Measurements from ENCODE around the gene ABR.
"Not testable (repeated sequence)": the region's sequence is repeated elsewhere in the genome, so short reads cannot be mapped to it uniquely, and the experiment has no call there.

Gene ABR

DNA sequence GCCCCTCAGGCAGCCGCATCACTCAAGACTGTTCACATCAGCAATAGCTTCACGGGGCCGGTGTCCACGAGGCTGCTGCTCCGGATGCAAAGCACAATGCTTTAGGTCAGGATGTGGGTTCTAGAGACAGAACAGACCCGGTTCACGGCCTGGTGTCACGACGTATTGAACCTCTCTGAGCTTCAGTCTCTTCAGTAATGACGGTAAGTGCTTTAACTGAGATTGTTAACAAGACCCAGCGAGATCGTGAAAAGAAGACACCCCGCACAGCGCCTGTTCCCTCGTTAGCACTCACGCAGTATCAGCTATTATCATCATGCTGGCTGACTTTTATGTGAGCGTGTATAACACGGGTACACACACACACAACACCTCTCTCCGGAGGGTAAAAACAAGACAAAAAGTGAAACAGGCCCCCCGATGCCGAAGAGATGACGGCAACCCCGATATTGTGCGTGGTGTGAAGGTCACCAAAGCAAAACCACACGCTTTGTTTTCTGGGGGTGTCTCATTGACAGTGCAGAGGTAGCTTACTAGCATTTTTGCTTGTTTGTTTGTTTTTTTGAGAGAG, 21.4 kb upstream of the ABR start:
- DNase-seq (ENCODE audit: low read depth in 3 of 3): no peak

DNA sequence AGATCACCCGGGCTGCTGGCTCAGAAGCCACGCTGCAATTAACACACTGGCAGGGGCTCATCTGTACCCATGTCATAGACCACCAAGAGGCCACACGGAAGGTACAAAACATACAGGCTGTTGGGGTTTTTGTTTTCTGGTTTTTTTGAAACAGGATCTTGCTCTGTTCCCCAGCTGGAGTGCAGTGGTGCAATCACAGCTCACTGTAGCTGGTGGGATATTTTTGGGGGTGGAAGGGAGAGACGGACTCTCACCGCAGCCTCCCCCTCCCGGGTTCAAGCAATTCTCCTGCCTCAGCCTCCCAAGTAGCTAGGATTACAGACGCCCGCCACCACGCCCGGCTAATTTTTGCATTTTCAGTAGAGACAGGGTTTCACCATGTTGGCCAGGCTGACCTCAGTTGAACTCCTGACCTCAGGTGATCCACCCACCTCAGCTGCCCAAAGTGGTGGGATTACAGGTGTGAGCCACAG, 19.5 kb upstream of the ABR start:
- DNase-seq (ENCODE audit: low read depth in 3 of 3): not testable (repeated sequence)

DNA sequence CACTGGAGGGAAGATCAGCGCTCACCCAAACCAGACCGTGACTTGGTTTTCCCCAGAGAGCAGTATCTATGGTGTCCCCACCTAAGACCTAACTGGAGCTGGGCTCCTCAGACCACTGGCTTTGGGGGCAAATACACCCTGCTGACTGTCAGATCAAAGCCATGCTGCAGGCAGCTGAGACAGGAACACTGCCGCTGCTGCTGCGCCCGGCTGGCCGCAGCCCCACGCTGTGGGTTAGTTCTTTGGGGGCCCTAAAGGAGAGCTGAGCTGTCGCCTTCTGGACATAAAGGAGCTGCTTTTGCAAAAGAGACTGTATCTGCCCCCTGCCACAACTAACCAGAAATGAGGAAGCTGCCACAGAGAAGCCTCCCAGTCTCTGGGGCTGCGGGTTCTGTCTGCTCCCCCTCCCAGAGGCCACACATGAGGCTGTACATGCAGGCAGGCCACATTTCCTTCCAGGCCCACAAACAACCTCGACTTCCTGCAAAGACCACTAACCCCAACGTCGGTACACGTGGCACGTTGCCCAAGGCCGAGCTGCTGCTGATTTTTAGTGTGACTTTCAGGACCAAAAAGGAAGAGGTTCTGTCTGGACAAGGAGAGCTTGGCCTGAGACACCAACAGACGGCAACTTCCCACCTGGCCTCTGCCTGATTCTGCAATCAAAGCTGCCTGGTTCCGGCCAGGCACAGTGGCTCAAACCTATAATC, 18.2 kb upstream of the ABR start:
- DNase-seq (ENCODE audit: low read depth in 3 of 3): no peak

DNA sequence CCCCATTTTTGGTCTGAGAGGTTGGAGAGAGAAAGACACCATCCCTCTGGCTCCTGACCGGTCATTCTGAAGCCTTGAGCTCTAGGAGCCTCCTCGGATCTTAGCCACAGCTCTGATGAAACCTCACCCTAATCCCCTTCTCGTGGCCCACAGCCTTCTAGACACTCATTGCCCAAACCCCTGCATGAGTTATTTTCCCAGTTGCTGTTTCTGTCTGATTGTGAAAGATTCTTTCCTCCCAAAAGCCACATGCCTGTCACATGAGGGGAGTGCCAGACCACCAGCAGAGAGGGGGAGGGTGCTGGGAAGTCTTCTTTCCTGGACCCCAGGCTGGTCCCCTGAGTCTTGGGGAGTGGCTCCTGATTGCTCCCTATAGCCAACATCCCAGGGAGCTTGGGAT, 17.6 kb upstream of the ABR start:
- DNase-seq (ENCODE audit: low read depth in 3 of 3): no peak

DNA sequence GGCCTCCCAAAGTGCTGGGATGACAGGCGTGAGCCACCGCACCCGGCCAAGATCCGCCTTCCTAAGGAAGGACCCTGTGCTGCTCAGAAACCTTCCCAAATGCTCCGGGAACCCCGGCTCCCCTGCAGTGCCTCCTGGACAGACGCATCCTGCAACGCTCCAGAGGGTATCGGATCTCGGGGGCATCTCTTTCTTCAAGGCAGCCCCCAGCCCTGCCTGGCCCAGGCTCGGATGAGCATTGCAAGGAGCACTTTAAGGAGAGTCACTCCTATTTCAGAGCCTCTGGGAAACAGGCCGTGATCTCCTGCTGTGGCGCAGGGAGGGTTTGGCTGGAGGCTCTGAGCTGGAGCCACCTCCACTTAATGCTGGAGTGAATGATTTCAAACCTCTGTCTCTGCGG, 17.2 kb upstream of the ABR start:
- no peak for DNase-seq (ENCODE audit: low read depth in 3 of 3)

DNA sequence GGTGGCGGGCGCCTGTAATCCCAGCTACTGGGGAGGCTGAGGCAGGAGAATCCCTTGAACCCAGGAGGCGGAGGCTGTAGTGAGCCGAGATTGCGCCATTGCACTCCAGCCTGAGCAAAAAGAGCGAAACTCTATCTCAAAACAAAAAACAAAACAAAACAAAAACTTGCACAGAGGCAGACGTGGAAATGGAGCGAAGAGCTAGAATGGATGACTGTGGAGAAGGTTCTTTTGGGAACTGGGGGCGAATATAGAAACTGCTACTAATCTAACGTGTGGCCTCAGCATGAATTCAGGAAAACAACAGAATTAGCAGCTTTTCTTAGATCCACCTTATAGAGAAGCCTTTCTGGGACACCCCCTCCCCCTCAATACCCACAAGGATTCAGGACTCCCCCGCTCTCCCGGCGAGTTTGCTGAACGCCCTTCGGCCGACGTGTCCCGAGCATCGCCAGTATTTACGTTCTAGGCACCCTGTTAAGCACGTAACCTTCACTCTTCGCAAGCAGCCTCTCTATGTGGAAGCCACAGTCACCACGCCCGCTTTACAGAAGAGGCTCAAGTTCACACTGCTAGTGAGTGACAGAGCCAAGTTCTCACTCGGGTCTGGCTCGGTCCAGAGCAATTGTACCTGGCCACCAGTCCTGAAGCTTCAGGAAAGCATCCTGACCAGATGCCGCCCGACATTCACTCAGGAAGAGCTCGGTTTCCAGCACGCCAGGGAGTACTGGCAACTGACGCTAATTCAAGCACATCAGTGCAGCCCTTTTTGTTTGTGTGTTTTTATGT, 13.3 kb upstream of the ABR start:
- no peak for DNase-seq (ENCODE audit: low read depth in 3 of 3)

DNA sequence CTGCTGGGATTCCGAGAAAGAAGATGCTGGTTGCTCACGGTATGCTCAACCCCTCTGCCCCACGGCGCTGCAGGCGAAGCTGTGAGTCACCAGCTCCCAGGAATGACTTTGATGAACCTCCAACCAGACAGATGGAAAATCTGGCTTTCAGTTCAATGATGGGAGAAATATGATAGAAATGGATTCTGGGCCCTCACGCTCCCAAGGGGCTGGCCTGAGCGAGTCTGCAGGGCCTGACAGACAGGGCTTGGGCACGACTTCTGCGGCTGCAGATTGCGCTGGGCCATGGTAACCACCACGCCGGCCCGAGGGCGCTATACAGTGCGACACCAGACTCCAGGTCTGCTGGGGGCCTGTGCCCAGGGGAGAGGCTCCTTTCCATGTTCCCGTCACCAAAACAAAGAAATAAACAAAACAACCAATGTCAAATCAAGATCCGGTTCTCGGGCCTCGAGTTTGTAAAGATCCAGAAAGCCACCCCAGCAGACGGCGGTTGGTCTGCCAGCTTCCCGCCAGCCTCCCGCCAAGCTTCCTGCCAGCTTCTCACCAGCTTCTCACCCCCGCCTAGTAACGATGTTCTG, 11.1 kb upstream of the ABR start:
- DNase-seq (ENCODE audit: low read depth in 3 of 3): no peak

DNA sequence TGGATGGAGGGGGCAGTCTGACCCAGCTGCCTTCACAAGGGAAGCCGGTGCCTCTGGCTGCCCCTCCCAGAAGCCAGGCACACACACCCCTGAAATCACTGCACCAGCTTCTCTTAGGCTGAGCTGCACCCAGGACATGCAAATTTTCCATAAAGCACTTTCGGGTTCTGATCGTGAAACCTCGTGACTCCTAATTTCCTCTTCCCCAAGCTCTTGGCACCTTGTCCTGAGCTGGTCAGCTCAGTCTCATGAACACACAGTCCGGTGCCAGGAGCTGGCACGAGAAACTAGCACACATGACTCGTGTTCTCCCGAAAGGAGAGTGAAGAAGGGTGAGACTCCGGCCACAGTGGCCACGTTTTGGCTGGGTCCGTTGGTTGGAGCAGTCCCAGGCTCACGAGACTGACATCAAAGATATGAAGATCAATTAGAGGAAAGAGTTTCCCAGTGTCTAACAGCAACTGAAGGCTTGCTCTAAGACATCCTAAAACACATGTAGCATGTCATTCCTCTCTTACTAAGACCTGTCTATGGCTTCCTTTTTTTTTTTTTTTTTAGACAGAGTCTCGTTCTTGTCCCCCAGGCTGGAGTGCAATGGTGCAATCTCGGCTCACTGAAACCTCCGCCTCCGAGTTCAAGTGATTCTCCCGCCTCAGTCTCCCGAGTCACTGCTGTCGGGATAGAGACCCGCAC, 9.2 kb upstream of the ABR start:
- DNase-seq (ENCODE audit: low read depth in 3 of 3): no peak

DNA sequence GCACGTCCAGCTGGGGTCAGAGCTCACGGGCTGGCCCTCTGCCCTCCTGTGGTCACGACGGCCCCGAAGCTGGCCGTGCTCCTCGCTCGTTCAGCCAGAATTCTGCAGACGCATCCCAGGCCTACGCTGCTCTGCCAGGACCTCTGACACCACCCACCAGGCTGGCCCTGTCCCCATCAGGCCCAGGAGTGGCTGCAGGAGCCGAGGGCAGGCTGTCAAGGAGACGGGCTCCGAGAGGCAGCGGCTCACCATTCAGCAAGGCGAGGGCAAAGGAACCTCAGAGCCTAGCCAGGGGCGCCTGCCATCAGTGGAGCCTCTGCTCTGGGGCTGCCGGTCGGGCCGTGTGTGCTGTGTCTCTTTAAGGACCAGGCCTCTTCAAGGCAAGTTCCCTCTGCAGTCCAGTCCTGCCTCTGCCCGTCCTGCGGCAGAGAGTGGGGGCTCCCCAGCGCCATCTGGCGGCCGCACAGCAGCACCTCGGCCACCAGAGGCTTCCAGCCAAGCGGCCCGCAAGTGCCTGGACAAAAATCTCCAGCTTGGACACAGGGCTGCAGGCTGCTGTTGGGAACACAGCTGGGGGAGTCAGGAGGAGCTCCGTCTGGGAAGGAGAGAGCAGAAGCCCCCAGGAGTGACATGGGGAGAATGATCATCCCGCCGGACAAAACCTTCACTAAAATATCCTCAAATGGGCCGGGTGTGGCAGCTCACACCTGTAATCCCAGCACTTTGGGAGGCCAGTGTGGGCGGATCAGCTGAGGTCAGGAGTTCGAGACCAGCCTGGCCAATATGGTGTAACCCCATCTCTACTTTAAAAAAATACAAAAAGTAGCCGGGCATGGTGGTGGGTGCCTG, 7.4 kb upstream of the ABR start:
- peak; percentile 56 to 72 (median 62) for DNase-seq (ENCODE audit: low read depth in 3 of 3)

DNA sequence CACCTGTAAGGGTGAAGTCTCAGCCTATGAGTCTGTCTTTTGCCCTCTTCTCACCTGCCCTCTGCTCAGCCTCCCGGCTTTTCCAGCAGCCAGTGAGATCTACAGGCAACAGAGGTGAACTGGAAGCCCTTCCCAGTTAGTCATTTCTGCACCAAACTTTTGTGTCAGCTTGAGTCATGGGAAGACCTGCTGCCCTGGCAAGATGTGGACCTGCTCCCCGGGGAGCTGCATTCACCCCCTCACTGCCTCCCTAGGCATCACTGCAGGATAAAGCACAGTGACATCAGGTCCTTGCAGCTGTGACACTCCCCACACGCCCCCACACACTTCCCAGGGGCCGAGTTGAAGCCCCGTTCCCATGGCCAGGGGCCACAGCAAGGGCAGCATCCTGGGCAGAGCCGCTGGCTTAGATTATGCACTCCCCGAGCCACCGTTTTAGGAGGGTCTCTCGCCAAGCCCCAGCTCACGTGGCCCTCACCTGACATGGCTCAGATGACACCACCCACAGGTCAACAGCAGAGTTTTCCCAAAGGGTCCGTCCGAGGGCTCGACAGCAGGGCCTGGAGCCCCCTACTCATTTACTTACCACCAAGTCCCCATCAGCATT, 6.5 kb upstream of the ABR start:
- DNase-seq (ENCODE audit: low read depth in 3 of 3): no peak

DNA sequence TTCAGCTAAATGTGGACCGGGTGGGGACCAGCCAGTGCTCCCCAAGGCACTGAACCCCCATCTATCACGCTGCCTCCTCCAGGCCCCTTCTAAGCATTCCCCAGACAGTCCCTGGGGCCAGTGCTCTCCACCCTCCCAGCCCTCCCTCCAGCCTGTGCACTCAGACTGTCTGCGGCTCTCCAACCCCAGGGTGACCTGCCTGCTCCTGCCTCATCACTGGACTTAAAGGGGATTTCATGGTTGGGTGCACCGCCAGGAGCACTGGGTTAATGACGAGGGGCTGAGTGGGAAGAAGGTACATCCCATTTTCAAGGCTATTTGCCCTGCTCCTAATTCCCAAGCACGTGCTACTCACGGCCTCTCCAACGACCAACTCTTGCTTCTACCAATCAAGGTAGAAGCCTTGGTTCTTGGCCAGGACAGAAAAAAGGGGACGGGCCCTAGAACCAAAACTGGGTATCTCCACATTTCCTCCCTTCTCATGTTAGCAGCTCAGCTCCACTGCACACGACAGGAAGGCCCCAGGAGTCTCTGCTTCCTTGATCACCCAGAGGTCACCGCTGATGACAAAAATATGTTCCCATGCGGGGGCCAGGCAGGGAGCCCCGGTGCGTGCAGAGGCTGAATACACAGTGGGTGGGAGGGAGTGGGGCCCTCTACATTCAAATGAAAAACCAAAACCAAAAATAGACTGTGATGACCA, 3.5 kb upstream of the ABR start:
- no peak for DNase-seq (ENCODE audit: low read depth in 3 of 3)

DNA sequence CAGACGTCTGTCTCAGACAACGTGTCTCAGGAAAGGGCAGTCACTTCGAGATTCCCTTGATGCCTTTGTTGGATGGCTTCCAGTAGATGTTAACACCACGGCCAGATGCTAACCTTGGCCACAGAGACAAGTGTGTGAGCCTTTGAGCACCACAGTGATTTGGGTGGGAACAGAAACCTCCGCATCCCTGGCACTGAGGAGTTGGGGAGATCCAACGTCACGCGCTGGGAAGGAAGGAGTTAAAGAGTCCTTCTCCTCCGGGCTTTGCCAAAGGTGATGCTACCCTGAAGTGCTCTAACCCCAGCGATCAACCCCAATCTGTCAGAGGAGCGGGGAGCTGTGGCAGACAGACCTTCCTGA, 3.0 kb upstream of the ABR start:
- DNase-seq (ENCODE audit: low read depth in 3 of 3): no peak

DNA sequence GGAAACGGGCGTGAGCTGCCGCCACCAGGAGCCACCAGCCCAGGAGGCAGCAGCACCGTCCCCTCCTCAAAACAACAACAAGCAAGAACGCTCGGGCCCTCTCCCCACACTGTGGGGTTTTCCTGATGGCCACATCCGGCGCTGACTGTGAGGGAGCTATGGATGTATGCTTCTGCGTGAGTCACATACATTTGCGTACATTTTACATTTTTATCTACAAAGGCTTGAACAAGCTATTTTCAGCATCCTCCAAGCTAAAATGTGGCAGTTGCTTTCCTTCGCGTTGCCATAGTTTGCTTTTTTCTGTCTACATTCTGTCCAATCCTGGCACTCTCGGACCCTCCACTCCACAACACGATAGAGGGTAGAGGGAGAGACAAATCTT, 2.0 kb upstream of the ABR start:
- no peak for DNase-seq (ENCODE audit: low read depth in 3 of 3)

DNA sequence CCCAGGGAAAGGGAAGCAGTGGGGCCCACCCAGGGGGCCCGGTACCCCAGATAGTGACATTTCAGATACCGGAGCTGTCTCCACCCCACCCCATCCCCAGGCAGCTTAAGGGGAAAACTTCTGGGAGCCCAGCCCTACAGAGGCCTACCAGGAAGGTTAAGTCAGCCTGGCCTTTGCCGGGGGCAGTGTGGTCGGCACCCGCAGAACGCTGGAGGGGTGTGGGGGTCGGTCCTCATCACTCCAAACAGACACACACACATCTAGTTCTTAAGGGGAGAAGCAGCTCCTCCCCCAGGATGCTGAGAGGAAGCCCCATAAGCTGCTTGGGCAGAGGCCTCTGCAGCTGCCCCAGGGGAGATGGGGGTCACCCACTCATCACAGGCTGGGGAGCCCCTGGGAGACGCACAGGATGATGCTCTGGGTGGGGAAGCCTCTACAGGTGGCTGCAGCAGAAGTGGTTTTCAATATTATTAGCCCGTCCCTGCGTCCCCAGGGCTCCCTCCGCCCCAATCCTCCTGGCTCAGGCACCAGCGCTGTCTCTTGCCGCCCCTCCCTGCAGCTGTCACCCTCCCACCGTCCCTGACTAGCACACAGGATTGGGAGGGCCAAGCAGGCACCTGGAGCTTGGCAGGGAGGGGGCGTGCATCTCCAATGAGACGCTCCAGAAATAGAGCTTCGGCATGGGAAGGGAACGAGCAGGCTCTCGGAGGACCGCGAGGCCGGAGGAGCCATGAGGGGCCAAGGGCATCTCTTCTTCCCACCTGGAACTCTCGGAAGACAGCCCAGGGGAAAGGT, 1.4 kb upstream of the ABR start:
- no peak for DNase-seq (ENCODE audit: low read depth in 3 of 3)

DNA sequence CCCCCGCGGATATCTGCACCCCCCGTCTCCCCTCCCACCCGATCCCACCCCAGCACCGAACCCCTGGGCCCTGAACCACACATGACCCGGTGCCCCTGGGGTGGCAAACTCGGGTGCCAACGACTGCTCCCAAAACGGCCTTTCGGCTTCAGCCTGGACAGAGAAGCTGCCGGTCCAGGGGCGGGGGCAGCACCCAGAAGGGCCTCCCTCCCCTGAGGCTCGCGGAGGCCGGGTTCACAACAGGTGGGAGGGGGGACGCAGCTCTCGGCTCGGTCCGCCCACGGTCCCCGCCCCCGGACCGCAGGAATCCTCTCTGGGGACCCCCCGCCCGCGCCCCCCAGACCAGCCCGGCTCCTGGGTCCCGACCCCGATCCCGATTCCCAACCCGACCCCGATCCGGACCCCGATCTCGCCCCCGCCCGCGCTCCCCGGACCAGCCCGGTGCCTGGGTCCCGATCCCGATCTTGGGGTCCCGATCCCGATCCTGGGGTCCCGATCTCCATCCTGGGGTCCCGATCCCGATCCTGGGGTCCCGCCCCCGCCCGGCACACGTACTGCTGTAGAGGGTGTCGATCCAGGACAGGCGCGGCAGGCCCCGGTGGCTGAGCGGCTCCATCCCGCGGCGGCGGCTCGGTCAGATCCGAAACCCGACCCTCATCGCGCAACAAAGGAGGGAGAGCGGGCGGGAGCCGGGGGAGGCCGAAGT, 516 bp downstream of the ABR start:
- DNase-seq (ENCODE audit: low read depth in 3 of 3): peak in 1 of 3 experiments; percentile 14

DNA sequence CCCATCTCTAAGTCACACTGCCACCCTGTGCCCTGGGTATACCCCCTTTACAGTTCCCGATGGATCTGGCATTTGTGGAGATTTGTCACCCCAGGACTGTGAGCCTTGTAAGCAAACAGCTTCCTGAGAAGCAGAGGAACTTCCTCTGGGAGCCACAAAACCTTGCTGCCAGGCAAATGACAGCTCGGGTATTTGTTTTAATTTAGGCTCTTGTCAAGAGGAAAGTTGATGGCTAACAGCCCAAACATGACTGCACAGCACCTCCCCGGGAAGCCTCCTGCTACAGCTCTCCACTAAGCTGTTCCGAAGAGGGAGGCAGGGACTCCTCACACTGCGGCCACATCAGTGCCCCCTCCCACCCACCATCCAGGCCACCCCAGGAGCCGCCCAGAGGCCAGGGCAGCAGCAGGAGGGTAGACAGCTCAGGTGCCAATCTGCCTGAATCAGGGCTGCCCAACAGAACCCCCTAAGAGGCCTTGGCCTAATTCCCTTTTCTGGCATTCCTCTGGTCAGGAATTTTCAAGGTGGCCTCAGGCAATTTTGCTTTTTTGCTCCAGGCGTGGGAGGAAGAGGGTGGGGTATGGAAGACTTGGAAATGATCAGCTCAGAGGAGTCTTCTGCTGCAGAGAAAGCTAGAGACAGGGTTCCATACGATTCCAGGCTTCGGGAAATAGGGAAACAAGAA, 2.6 kb downstream of the ABR start:
- no peak for DNase-seq (ENCODE audit: low read depth in 3 of 3)

DNA sequence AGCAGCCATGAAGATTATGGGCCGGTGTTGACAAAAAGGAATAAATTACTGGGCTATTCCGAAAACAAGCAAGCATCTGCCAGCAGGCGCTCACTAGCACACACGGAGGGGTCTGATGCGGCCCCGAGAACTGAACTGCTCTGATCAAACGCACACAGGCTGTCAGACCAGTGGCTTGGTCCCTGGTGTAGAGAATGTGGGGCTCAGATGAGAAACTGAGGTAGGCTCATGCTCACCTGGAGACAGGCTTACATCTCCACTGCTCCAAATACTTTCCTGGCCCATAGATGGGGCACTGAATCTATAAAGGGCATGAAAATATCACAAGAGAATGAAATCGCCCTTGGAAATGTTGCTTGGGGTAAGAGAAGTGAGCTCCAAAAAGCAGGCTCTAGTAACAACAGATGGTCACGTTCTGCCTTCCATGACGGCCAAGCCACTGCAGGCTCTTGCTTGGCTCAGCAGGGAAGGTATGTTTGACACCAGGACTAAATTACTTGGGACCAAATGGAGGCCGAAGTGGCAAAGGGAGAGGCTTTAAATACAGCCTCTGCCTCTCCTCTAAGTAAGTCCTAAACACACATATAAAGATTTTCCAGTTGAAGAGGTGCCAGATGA, 5.4 kb downstream of the ABR start:
- DNase-seq (ENCODE audit: low read depth in 3 of 3): no peak
